RWPE2 (cell line): Measurements from ENCODE around the gene SGF29.

Experiments used
- ATAC-seq: fragments of 200-7000 bp; cut with Tn5 transposase; 3 replicates; pipeline ENCODE4 v1.9.1; 2021; ENCODE audit warnings: low read depth
- DNase-seq: peaks from one replicate; pipeline ENCODE4 v3.0.0-alpha.2; 2020; ENCODE audit warnings: low spot score
- H3K27ac ChIP-seq: fragments of 450-650 bp; 2 replicates; pipeline ENCODE4 v1.5.1; 2017; ENCODE audit warnings: mild to moderate bottlenecking; ENCODE audit not compliant: poor library complexity, severe bottlenecking
- H3K27me3 ChIP-seq: fragments of 250-450 bp; sonication (Bioruptor Pico); 2 replicates; pipeline ENCODE4 v1.5.1; 2021; ENCODE audit warnings: mild to moderate bottlenecking, moderate library complexity; ENCODE audit not compliant: insufficient read depth, poor library complexity, severe bottlenecking
- H3K36me3 ChIP-seq: fragments of 250-450 bp; sonication (Bioruptor Pico); 2 replicates; pipeline ENCODE4 v1.5.1; 2020; ENCODE audit warnings: low read depth, mild to moderate bottlenecking, moderate library complexity
- H3K4me1 ChIP-seq: fragments of 250-450 bp; sonication (Bioruptor Pico); 2 replicates; pipeline ENCODE4 v1.5.1; 2021; ENCODE audit warnings: mild to moderate bottlenecking, moderate library complexity; ENCODE audit not compliant: insufficient read depth, poor library complexity, severe bottlenecking
- H3K4me3 ChIP-seq: fragments of 250-450 bp; sonication (Bioruptor Pico); 2 replicates; pipeline ENCODE4 v1.5.1; 2021; ENCODE audit warnings: mild to moderate bottlenecking, moderate library complexity; ENCODE audit not compliant: severe bottlenecking
- H3K9me3 ChIP-seq: fragments of 250-450 bp; sonication (Bioruptor Pico); 2 replicates; pipeline ENCODE4 v1.5.1; 2021; ENCODE audit warnings: mild to moderate bottlenecking, moderate library complexity; ENCODE audit not compliant: severe bottlenecking
- TF ChIP-seq, protein P1 (sequence below): fragments of 450-650 bp; IDR thresholded peaks from one replicate; pipeline ENCODE4 v1.5.1; 2017; ENCODE audit warnings: mild to moderate bottlenecking, moderate library complexity; ENCODE audit not compliant: poor library complexity, severe bottlenecking

The SGF29 gene

DNA sequence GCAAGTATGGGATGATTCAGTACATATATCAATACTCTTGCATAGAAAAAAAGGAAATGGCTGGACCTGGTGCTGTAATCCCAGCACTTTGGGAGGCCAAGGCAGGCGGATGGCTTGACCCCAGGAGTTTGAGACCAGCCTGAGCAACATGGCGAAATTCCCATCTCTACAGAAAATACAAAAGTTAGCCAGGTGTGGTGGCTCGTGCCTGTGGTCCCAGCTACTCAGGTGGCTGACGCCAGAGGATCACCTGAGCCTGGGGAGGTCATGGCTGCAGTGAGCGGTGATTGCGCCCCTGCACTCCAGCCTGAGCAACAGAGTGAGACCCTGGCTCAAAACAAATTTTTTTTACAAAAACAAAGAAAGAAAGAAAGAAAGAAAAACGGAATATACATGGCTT lies 7.1 kb upstream of the SGF29 start:
- H3K9me3 ChIP-seq = no peaks in the 10 kb centered on the region
- no peaks in the 10 kb centered on the region for H3K27me3 ChIP-seq
- no peak overlapping the region for H3K27ac ChIP-seq
- no peaks in the 10 kb centered on the region for H3K36me3 ChIP-seq
- DNase-seq = no peak
- no peak for ATAC-seq
- TF ChIP-seq, protein P1, sequence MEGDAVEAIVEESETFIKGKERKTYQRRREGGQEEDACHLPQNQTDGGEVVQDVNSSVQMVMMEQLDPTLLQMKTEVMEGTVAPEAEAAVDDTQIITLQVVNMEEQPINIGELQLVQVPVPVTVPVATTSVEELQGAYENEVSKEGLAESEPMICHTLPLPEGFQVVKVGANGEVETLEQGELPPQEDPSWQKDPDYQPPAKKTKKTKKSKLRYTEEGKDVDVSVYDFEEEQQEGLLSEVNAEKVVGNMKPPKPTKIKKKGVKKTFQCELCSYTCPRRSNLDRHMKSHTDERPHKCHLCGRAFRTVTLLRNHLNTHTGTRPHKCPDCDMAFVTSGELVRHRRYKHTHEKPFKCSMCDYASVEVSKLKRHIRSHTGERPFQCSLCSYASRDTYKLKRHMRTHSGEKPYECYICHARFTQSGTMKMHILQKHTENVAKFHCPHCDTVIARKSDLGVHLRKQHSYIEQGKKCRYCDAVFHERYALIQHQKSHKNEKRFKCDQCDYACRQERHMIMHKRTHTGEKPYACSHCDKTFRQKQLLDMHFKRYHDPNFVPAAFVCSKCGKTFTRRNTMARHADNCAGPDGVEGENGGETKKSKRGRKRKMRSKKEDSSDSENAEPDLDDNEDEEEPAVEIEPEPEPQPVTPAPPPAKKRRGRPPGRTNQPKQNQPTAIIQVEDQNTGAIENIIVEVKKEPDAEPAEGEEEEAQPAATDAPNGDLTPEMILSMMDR = no peak
- peaks cover 3% of the 10 kb centered on the region for H3K4me1 ChIP-seq
- no peak overlapping the region for H3K4me3 ChIP-seq

DNA sequence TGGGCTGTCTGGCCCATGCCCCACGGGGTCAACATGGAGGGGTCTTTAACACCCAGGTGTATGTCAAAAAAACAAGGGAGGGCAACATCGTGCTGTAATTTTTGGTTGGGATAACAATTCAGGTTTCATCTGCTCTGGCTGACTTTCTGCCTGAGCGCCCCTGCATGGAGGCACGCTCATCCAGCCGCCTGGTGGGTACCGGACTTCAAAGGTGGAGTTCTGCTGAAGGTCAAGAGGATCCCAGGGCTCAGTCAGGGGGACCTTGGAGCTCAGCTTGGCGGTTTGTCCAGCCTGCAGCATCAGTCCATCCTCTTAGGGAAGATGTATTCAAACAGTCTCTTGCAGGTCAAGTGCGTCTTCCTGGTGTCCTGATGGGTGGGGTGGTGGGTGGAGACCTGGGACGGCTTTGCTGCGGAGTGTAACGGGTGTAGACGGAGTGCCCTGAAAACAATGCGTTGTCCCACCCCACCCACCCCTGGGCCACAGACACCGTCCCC lies 5.4 kb upstream of the SGF29 start:
- Histone ChIP-seq H3K27ac (no peak overlapping the region), H3K4me3 (no peak overlapping the region), H3K9me3 (no peaks in the 10 kb centered on the region), H3K36me3 (no peaks in the 10 kb centered on the region), H3K4me1 (peaks cover 2% of the 10 kb centered on the region), H3K27me3 (no peaks in the 10 kb centered on the region)
- no peak for DNase-seq
- TF ChIP-seq, protein P1 = no peak
- ATAC-seq = no peak

DNA sequence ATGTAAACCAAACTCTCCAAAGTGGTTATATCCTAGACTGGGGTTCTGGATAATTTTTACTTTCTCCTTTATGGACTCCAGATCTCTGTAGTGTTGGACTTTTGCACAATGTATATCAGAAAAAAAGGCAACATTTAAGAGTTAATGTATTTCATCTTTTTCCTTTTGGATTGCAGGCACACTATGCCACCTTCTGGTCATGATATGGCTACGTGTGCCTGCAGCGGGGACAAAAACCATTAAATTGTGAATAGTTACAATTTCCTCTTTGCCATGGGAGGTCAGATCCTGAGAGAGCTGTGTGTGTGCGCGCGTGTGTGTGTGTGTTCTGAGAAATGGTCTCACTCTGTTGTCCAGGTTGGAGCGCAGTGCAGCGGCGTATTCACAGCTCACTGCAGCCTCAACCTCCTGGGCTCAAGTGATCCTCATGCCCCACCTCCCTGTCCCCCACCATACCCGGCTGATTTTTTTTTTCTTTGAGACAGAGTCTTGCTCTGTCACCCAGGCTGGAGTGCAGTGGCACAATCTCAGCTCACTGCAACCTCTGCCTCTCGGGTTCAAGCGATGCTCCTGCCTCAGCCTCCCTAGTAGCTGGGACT lies 4.3 kb upstream of the SGF29 start:
- Histone ChIP-seq H3K27me3 (no peaks in the 10 kb centered on the region), H3K36me3 (no peaks in the 10 kb centered on the region), H3K9me3 (no peaks in the 10 kb centered on the region), H3K4me1 (peaks cover 4% of the 10 kb centered on the region), H3K4me3 (no peak overlapping the region), H3K27ac (no peak overlapping the region)
- TF ChIP-seq, protein P1 = peak; percentile 69
- ATAC-seq (no peak), DNase-seq (no peak)

DNA sequence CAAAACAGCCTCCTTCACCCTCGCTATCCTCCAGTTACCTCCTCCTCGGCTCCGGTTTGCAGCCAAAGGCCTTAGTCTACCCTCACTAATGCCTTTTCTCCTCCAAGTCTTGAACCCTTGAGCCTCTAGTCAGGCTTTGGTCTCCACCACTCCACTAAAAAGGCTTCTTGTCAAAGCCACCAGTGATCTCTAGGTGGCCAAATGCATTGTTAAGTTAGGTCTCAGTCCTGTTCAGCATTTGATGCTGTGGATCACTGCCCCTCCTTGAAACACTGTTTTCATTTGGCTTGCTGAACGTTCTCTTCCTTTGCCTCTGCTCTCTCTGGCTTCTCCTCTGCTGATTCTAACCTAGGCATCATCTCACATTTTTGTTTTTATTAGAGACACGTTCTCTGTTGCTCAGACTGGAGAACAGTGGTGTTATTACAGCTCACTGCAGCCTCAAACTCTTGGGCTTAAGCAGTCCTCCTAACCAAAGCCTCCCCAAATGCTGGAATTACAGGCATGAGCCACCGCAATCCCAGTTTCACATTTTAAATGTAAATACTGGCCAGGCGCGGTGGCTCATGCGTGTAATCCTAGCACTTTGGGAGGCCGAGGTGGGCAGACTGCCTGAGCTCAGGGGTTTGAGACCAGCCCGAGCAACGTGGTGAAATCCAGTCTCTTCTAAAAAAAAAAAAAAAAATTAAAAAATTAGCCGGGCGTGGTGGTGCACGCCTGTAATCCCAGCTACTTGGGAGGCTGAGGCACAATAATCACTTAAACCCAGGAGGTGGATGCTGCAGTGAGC lies 1.1 kb downstream of the SGF29 start:
- DNase-seq (no peak), ATAC-seq (peak; percentile 5; the same call in 1 of the 3 replicates)
- Histone ChIP-seq H3K27ac (no peak overlapping the region), H3K36me3 (peaks cover 16% of the 10 kb centered on the region), H3K9me3 (no peaks in the 10 kb centered on the region), H3K27me3 (no peaks in the 10 kb centered on the region), H3K4me3 (peak overlapping the region; percentile 69), H3K4me1 (peaks cover 4% of the 10 kb centered on the region)
- TF ChIP-seq, protein P1 = no peak

DNA sequence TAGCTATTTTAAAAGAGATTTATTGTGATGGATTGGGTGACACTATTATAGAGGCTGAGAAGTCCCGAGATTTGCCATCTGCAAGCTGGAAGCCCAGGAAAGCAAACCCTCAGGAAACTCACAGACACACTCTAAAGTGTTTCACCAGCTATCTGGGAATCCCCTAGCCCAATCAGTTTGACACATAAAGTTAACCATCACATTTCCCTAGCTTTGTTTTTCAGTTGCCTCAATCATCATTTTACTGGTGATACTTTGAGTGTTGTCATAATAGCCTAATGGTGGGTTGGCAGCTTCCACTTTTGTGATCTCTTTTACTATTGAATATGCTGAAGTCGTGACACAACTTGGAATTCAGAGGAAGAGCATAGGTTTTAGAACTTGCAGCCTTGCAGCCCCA lies 1.8 kb downstream of the SGF29 start:
- TF ChIP-seq, protein P1 = no peak

More for the DNA sequence above, 1.8 kb downstream of the SGF29 start:
- Histone ChIP-seq H3K27ac (no peak overlapping the region), H3K9me3 (no peaks in the 10 kb centered on the region), H3K4me3 (no peak overlapping the region), H3K4me1 (peaks cover 4% of the 10 kb centered on the region), H3K36me3 (peaks cover 16% of the 10 kb centered on the region), H3K27me3 (no peaks in the 10 kb centered on the region)
- DNase-seq = no peak
- ATAC-seq = no peak
